ENCODE results near the gene RIPOR3. TPM values are rescaled to one million over a fixed set of nuclear protein-coding genes. Genes with fewer than 3 reads are reported as not detected.

The RIPOR3 gene
- polyA plus RNA-seq, 1 donor (not counting 4 experiments of a cell fraction or from before 2014, with no cell fraction given) = 0.10 TPM

- Histone ChIP-seq H2AFZ (ENCODE audit: control insufficient read depth, low read length) (no peak overlapping the region), H3K27ac (ENCODE audit: control insufficient read depth, insufficient read depth, low read length) (no peak overlapping the region), H3K9me3 (ENCODE audit: control insufficient read depth, low read depth, low read length) (no peaks in the 10 kb centered on the region), H3K4me1 (ENCODE audit: control insufficient read depth, extremely low read depth, insufficient read depth, low read length) (no peaks in the 10 kb centered on the region), H3K4me2 (ENCODE audit: control insufficient read depth, extremely low read depth, insufficient read depth, low read depth, low read length) (no peak overlapping the region), H3K36me3 (ENCODE audit: control insufficient read depth in 2 of 2, extremely low read depth in 1 of 2, insufficient read depth in 2 of 2, low read length in 2 of 2) (no peaks in the 10 kb centered on the region), H3K9ac (ENCODE audit: control insufficient read depth, extremely low read depth, insufficient read depth, low read length) (no peak overlapping the region), H3K27me3 (ENCODE audit: control insufficient read depth, extremely low read depth, insufficient read depth, low read length) (no peaks in the 10 kb centered on the region), H3K4me3 (ENCODE audit: control insufficient read depth in 2 of 3, extremely low read depth in 1 of 3, insufficient read depth in 2 of 3, low read depth in 1 of 3, low read length in 3 of 3) (no peak overlapping the region), H3K9me1 (ENCODE audit: control insufficient read depth, extremely low read depth, insufficient read depth, low read length) (no peaks in the 10 kb centered on the region), H4K20me1 (ENCODE audit: control insufficient read depth, extremely low read depth, insufficient read depth, low read length) (no peaks in the 10 kb centered on the region), H3K79me2 (ENCODE audit: control insufficient read depth, insufficient read depth, low read length) (no peaks in the 10 kb centered on the region)
- FAIRE-seq (no peak), DNase-seq (ENCODE audit: low read depth, low spot score) (no peak)
- dilution Hi-C loops (cut with MboI; ENCODE audit: extremely low pct_ligation_motif_present, low sequenced_read_pairs) = no loop called here
- TF ChIP-seq EZH2 (IDR thresholded peaks at IDR 0.05; ENCODE audit: low read length) (no peak), CTCF (optimal IDR thresholded peaks at IDR 0.05 in 1 of 3, IDR thresholded peaks at IDR 0.05 in 1 of 3, conservative IDR thresholded peaks at IDR 0.05 in 1 of 3; ENCODE audit: extremely low read depth in 1 of 3, insufficient read depth in 2 of 3, low read length in 3 of 3) (no peak)
Observed at GRCh38 chr20:50652702-50653294, 38.5 kb downstream of the RIPOR3 start.

DNA sequence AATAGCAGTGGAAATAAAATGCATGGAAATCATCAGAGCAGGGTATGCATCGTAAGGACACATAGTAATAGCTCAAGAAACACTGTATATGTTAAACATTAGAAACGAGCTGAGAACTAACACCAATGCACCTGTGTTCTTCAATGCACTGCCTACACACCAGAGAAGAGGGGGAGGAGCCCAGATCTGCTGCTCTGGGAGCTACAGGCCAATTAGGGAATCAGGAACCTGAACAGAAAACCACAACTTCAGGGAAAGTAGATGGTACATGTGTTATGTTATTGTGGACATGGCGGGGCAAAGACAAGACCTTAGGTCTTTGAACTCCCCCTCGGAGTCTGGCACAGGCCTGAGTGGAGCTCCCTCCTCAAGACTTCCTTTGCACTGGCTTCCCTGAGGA is 39.7 kb downstream of the RIPOR3 start:
- Histone ChIP-seq H2AFZ (ENCODE audit: control insufficient read depth, low read length) (no peak overlapping the region), H4K20me1 (ENCODE audit: control insufficient read depth, extremely low read depth, insufficient read depth, low read length) (no peaks in the 10 kb centered on the region), H3K36me3 (ENCODE audit: control insufficient read depth in 2 of 2, extremely low read depth in 1 of 2, insufficient read depth in 2 of 2, low read length in 2 of 2) (no peaks in the 10 kb centered on the region), H3K4me3 (ENCODE audit: control insufficient read depth in 2 of 3, extremely low read depth in 1 of 3, insufficient read depth in 2 of 3, low read depth in 1 of 3, low read length in 3 of 3) (no peak overlapping the region), H3K4me2 (ENCODE audit: control insufficient read depth, extremely low read depth, insufficient read depth, low read depth, low read length) (no peak overlapping the region), H3K27me3 (ENCODE audit: control insufficient read depth, extremely low read depth, insufficient read depth, low read length) (no peaks in the 10 kb centered on the region), H3K4me1 (ENCODE audit: control insufficient read depth, extremely low read depth, insufficient read depth, low read length) (no peaks in the 10 kb centered on the region), H3K27ac (ENCODE audit: control insufficient read depth, insufficient read depth, low read length) (no peak overlapping the region), H3K9me1 (ENCODE audit: control insufficient read depth, extremely low read depth, insufficient read depth, low read length) (no peaks in the 10 kb centered on the region), H3K9ac (ENCODE audit: control insufficient read depth, extremely low read depth, insufficient read depth, low read length) (no peak overlapping the region), H3K9me3 (ENCODE audit: control insufficient read depth, low read depth, low read length) (no peaks in the 10 kb centered on the region), H3K79me2 (ENCODE audit: control insufficient read depth, insufficient read depth, low read length) (no peaks in the 10 kb centered on the region)
- TF ChIP-seq EZH2 (IDR thresholded peaks at IDR 0.05; ENCODE audit: low read length) = no peak
- no peak for TF ChIP-seq CTCF (optimal IDR thresholded peaks at IDR 0.05 in 1 of 3, IDR thresholded peaks at IDR 0.05 in 1 of 3, conservative IDR thresholded peaks at IDR 0.05 in 1 of 3; ENCODE audit: extremely low read depth in 1 of 3, insufficient read depth in 2 of 3, low read length in 3 of 3)
- dilution Hi-C loops (cut with MboI; ENCODE audit: extremely low pct_ligation_motif_present, low sequenced_read_pairs) = no loop called here
- DNase-seq (ENCODE audit: low read depth, low spot score) (no peak), FAIRE-seq (no peak)
